Body of pancreas (tissue), 4 donors: Measurements from ENCODE around the gene ACTL10.

Source experiments
- CTCF ChIP-seq, 7 experiments: fragments of 450-650 bp in 4 of 7; fragments of 200-600 bp in 3 of 7; sonication (generic) in 3 of 7; IDR thresholded peaks; one replicate each; pipeline ENCODE4 v1.5.1; 2016 to 2019; ENCODE audit warnings: antibody characterized with exemption in 7 of 7
- POLR2A ChIP-seq, 3 donors: fragments of 450-650 bp; IDR thresholded peaks; one replicate each; pipeline ENCODE4 v1.6.1; 2016; ENCODE audit warnings: antibody characterized with exemption in 3 of 3, mild to moderate bottlenecking in 2 of 3

- TF ChIP-seq POLR2A (IDR thresholded peaks at IDR 0.05) (no peak), CTCF (IDR thresholded peaks at IDR 0.05) (no peak)
These were observed 26.5 kb downstream of the ACTL10 start for GRCh38 chr20:33693289-33693688.
